ENCODE measurements around the gene CPD. TPM values are rescaled to one million over a fixed set of nuclear protein-coding genes. Genes with fewer than 3 reads are reported as not detected.

The CPD gene
- total RNA-seq, 1 donor, result 102 TPM

DNA sequence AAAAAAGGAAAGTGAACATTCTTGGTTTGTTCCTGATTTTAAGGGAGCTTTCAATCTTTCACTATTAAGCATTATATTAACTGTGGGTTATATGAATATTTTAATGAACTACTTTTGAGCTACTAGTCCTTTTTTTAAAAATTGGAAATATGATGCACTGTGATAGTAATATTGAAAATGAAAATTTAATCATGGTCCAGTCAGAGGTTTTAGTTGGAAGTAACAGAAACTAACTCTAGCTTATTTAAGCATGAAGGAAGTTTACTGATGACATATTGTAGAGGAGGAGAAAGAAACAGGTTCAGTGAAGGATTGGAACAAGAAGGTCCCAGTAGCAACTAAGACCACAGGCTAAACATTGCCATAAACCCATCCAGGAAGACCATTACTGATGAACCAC is 24.0 kb upstream of the CPD start:
- no peak for DNase-seq (ENCODE audit: low read depth)
- H3K4me3 ChIP-seq (ENCODE audit: low read depth, low read length), result no peak overlapping the region
- TF ChIP-seq, protein P1, sequence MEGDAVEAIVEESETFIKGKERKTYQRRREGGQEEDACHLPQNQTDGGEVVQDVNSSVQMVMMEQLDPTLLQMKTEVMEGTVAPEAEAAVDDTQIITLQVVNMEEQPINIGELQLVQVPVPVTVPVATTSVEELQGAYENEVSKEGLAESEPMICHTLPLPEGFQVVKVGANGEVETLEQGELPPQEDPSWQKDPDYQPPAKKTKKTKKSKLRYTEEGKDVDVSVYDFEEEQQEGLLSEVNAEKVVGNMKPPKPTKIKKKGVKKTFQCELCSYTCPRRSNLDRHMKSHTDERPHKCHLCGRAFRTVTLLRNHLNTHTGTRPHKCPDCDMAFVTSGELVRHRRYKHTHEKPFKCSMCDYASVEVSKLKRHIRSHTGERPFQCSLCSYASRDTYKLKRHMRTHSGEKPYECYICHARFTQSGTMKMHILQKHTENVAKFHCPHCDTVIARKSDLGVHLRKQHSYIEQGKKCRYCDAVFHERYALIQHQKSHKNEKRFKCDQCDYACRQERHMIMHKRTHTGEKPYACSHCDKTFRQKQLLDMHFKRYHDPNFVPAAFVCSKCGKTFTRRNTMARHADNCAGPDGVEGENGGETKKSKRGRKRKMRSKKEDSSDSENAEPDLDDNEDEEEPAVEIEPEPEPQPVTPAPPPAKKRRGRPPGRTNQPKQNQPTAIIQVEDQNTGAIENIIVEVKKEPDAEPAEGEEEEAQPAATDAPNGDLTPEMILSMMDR (IDR thresholded peaks at IDR 0.05; ENCODE audit: insufficient read depth, low read length), result no peak

DNA sequence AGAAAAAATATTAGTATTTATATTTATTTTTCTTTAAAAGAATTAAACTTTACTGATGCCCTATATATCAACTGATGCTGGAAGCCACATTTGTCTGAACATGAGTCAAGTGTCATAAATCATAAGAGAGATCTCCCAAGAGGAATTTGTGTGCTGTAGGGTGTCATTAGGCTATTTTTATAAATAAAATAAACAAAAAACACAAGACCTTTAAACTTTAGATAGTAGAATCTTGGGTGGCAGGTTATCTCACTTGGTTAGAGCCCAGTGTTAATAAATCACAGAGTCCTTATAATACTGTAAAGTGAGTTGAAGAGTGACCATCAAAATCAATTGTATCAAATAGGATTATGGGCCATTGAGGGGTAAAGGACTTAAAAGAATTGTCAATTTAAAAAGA is 21.3 kb upstream of the CPD start:
- no peak for DNase-seq (ENCODE audit: low read depth)
- no peak overlapping the region for H3K4me3 ChIP-seq (ENCODE audit: low read depth, low read length)
- TF ChIP-seq, protein P1 (IDR thresholded peaks at IDR 0.05; ENCODE audit: insufficient read depth, low read length), result no peak

GRCh38 chr17:30358055-30358760 is 20.5 kb upstream of the CPD start:
- TF ChIP-seq, protein P1 (IDR thresholded peaks at IDR 0.05; ENCODE audit: insufficient read depth, low read length), result no peak
- H3K4me3 ChIP-seq (ENCODE audit: low read depth, low read length), result no peak overlapping the region
- no peak for DNase-seq (ENCODE audit: low read depth)

GRCh38 chr17:30360086-30360808 is 18.5 kb upstream of the CPD start:
- TF ChIP-seq, protein P1 (IDR thresholded peaks at IDR 0.05; ENCODE audit: insufficient read depth, low read length), result no peak
- no peak for DNase-seq (ENCODE audit: low read depth)
- H3K4me3 ChIP-seq (ENCODE audit: low read depth, low read length), result no peak overlapping the region

DNA sequence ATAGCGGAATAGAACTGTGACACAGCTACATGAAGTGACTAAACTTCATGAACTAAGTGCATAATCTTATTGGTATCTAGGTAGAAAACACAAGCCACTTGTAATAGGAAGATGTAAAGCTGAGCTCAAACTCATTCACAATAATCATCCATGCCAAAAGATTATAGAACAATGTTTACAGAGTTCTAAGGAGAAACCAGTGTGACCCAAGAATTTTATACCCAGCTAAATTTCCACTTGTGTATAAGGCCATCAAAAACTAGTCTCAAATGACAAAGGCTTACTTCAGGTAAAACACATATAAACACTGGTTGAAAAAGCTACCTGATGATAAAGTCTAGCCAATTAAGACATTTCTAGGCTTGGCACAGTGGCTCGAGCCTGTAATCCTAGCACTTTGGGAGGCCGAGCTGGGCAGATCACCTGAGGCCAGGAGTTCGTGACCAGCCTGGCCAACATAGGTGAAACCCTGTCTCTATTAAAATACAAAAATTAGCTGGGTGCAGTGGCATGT is 16.9 kb upstream of the CPD start:
- TF ChIP-seq, protein P1 (IDR thresholded peaks at IDR 0.05; ENCODE audit: insufficient read depth, low read length), result no peak
- DNase-seq (ENCODE audit: low read depth), result no peak
- H3K4me3 ChIP-seq (ENCODE audit: low read depth, low read length), result no peak overlapping the region

- DNase-seq (ENCODE audit: low read depth), result peak; percentile 49
- no peak overlapping the region for H3K4me3 ChIP-seq (ENCODE audit: low read depth, low read length)
- TF ChIP-seq, protein P1 (IDR thresholded peaks at IDR 0.05; ENCODE audit: insufficient read depth, low read length), result no peak
Measured at GRCh38 chr17:30363715-30364202, 15.0 kb upstream of the CPD start.
